OCI-LY1 (cell line): ENCODE results near the gene TNRC6C.

ENCODE experiments used
- H2AFZ ChIP-seq: fragments of 200-600 bp; sonication (generic), shearing (Covaris generic); 2 replicates; pipeline ENCODE4 v1.6.0; 2014; ENCODE audit warnings: antibody characterized with exemption, mild to moderate bottlenecking, low read length
- H3F3A ChIP-seq: fragments of 200-600 bp; sonication (generic), shearing (Covaris generic); 2 replicates; pipeline ENCODE4 v1.6.0; 2014; ENCODE audit warnings: mild to moderate bottlenecking, antibody characterized with exemption, low read length, moderate library complexity; ENCODE audit not compliant: insufficient read depth
- H3K27ac ChIP-seq: fragments of 200-600 bp; sonication (generic); 2 replicates; pipeline ENCODE4 v1.5.1; 2014; ENCODE audit warnings: low read length, mixed run types, mild to moderate bottlenecking, low read depth; ENCODE audit not compliant: poor library complexity, severe bottlenecking
- H3K27me3 ChIP-seq: fragments of 200-600 bp; sonication (generic); 2 replicates; pipeline ENCODE4 v1.6.0; 2014; ENCODE audit warnings: antibody characterized with exemption, mild to moderate bottlenecking, low read length, moderate library complexity; ENCODE audit not compliant: insufficient read depth
- H3K36me3 ChIP-seq: fragments of 200-600 bp; sonication (generic); 2 replicates; pipeline ENCODE4 v1.6.1; 2014; ENCODE audit warnings: mild to moderate bottlenecking, antibody characterized with exemption, low read length, moderate library complexity, mixed read lengths; ENCODE audit not compliant: insufficient read depth
- H3K4me1 ChIP-seq: fragments of 200-600 bp; sonication (generic); 2 replicates; pipeline ENCODE4 v1.5.1; 2014; ENCODE audit warnings: mild to moderate bottlenecking, low read length, moderate library complexity; ENCODE audit not compliant: insufficient read depth, severe bottlenecking
- H3K4me2 ChIP-seq: fragments of 200-600 bp; sonication (generic), shearing (Covaris generic); 2 replicates; pipeline ENCODE4 v1.6.1; 2014; ENCODE audit warnings: low read length
- H3K4me3 ChIP-seq: fragments of 200-600 bp; sonication (generic); 2 replicates; pipeline ENCODE4 v1.5.1; 2014; ENCODE audit warnings: low read length, low read depth, mild to moderate bottlenecking, mixed read lengths; ENCODE audit not compliant: poor library complexity, severe bottlenecking
- H3K79me2 ChIP-seq: fragments of 200-600 bp; shearing (Covaris generic); 2 replicates; pipeline ENCODE4 v1.6.1; 2016; ENCODE audit warnings: mixed run types, low read length, mixed read lengths; ENCODE audit not compliant: insufficient read depth
- H3K9ac ChIP-seq: fragments of 200-600 bp; sonication (generic), shearing (Covaris generic); 2 replicates; pipeline ENCODE4 v1.6.1; 2014; ENCODE audit warnings: mild to moderate bottlenecking, low read length, mixed read lengths
- H3K9me2 ChIP-seq: fragments of 200-600 bp; sonication (generic), shearing (Covaris generic); 2 replicates; pipeline ENCODE4 v1.6.1; 2014; ENCODE audit warnings: low read depth, mild to moderate bottlenecking, low read length, mixed read lengths
- H3K9me3 ChIP-seq: fragments of 200-600 bp; shearing (Covaris generic); 2 replicates; pipeline ENCODE4 v1.6.1; 2014; ENCODE audit warnings: low read length, mixed read lengths
- H4K20me1 ChIP-seq: fragments of 200-600 bp; sonication (generic), shearing (Covaris generic); 2 replicates; pipeline ENCODE4 v1.6.0; 2016; ENCODE audit warnings: mild to moderate bottlenecking, low read length; ENCODE audit not compliant: insufficient read depth
- EZH2 ChIP-seq: fragments of 200-600 bp; sonication (generic), shearing (Covaris generic); IDR thresholded peaks from 2 replicates; pipeline ENCODE4 v1.8.0; 2017; ENCODE audit warnings: borderline replicate concordance, mixed run types, mild to moderate bottlenecking, antibody characterized with exemption, low read length, moderate library complexity, mixed read lengths
- TF ChIP-seq, protein P1 (sequence below): fragments of 200-600 bp; sonication (generic), shearing (Covaris generic); IDR thresholded peaks from 2 replicates; pipeline ENCODE4 v1.5.1; 2017; ENCODE audit warnings: mild to moderate bottlenecking, antibody characterized with exemption, low read length, moderate library complexity, mixed read lengths

TNRC6C gene

DNA sequence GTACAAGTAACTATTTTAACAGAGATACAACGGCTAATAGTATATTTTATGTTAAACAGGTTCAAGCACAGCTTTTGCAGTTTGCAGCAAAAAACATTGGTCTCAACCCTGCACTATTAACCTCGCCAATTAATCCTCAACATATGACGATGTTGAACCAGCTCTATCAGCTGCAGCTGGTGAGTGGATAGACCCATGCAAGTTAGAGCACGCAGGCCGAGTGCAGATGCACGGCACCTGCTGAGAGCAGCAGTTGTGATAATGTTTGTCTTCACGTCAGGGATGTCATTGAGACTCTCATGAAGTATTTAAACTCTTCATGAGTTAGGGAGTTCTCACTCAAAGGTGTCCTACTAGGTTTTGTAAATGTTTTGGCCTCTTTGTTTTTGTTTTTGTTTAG lies 124.5 kb downstream of the TNRC6C start:
- Histone ChIP-seq H3K4me2 (no peak overlapping the region), H3K36me3 (peaks cover 10% of the 10 kb centered on the region; the same call in 1 of the 2 replicates), H3K27me3 (no peaks in the 10 kb centered on the region)

DNA sequence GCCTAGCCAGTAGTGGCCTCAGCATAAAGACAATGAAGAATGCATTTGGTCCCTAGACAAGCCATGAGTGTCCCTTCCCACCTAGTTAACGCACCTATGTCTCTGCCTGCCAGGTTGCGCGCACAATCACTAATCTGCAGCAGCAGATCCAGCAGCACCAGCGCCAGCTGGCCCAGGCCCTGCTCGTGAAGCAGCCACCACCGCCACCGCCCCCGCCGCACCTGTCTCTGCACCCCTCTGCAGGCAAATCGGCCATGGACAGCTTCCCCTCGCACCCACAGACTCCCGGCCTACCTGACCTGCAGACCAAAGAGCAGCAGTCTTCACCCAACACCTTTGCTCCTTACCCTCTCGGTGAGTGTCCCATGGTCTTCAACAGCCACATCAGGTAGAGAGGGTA lies 128.2 kb downstream of the TNRC6C start:
- Histone ChIP-seq H3K9ac (no peak overlapping the region), H4K20me1 (no peaks in the 10 kb centered on the region), H3F3A (no peaks in the 10 kb centered on the region), H3K4me3 (no peak overlapping the region), H3K36me3 (peaks cover 14% of the 10 kb centered on the region; the same call in 1 of the 2 replicates), H3K9me2 (no peaks in the 10 kb centered on the region), H3K9me3 (no peaks in the 10 kb centered on the region), H3K27me3 (no peaks in the 10 kb centered on the region), H3K4me2 (no peak overlapping the region), H3K4me1 (no peaks in the 10 kb centered on the region), H3K79me2 (no peaks in the 10 kb centered on the region), H2AFZ (no peak overlapping the region), H3K27ac (no peak overlapping the region)
- TF ChIP-seq, protein P1, sequence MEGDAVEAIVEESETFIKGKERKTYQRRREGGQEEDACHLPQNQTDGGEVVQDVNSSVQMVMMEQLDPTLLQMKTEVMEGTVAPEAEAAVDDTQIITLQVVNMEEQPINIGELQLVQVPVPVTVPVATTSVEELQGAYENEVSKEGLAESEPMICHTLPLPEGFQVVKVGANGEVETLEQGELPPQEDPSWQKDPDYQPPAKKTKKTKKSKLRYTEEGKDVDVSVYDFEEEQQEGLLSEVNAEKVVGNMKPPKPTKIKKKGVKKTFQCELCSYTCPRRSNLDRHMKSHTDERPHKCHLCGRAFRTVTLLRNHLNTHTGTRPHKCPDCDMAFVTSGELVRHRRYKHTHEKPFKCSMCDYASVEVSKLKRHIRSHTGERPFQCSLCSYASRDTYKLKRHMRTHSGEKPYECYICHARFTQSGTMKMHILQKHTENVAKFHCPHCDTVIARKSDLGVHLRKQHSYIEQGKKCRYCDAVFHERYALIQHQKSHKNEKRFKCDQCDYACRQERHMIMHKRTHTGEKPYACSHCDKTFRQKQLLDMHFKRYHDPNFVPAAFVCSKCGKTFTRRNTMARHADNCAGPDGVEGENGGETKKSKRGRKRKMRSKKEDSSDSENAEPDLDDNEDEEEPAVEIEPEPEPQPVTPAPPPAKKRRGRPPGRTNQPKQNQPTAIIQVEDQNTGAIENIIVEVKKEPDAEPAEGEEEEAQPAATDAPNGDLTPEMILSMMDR, result no peak
- no peak for TF ChIP-seq EZH2

More for the DNA sequence above, 124.5 kb downstream of the TNRC6C start:
- no peak overlapping the region for H3K27ac ChIP-seq
- no peaks in the 10 kb centered on the region for H3K9me2 ChIP-seq
- no peaks in the 10 kb centered on the region for H3K79me2 ChIP-seq
- no peaks in the 10 kb centered on the region for H3F3A ChIP-seq
- H2AFZ ChIP-seq, result no peak overlapping the region
- H3K9ac ChIP-seq, result no peak overlapping the region
- no peak for TF ChIP-seq EZH2
- TF ChIP-seq, protein P1, result no peak
- no peaks in the 10 kb centered on the region for H3K4me1 ChIP-seq
- no peaks in the 10 kb centered on the region for H4K20me1 ChIP-seq
- H3K9me3 ChIP-seq, result no peaks in the 10 kb centered on the region
- no peak overlapping the region for H3K4me3 ChIP-seq

DNA sequence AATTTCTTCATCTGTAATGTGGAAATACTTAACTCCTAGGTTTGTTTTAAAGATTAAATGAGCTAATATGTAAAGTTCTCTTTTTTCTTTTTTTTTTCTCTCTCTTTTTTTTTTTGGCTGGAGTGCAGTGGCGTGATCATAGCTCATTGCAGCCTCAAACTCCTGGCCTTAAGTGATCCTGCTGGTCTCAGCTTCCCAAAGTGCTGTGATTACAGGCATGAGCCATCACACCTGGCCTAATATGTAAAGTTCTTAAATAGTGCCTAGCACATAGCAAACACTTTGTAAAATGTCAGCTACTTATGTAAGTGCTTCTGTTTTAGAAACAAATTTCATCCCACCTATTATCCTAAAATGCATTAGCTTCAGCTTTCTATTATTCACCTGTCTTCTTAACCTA lies 130.0 kb downstream of the TNRC6C start:
- Histone ChIP-seq H3K4me1 (no peaks in the 10 kb centered on the region), H3F3A (no peaks in the 10 kb centered on the region), H3K4me3 (no peak overlapping the region), H3K9ac (no peak overlapping the region), H3K9me2 (no peaks in the 10 kb centered on the region), H3K27ac (no peak overlapping the region), H3K9me3 (no peaks in the 10 kb centered on the region), H2AFZ (no peak overlapping the region), H3K4me2 (no peak overlapping the region), H4K20me1 (no peaks in the 10 kb centered on the region), H3K79me2 (no peaks in the 10 kb centered on the region), H3K27me3 (no peaks in the 10 kb centered on the region), H3K36me3 (peaks cover 18% of the 10 kb centered on the region; the same call in 1 of the 2 replicates)
- TF ChIP-seq, protein P1, result no peak
- no peak for TF ChIP-seq EZH2
